ENCODE results near the gene SLC15A3.

The SLC15A3 gene

DNA sequence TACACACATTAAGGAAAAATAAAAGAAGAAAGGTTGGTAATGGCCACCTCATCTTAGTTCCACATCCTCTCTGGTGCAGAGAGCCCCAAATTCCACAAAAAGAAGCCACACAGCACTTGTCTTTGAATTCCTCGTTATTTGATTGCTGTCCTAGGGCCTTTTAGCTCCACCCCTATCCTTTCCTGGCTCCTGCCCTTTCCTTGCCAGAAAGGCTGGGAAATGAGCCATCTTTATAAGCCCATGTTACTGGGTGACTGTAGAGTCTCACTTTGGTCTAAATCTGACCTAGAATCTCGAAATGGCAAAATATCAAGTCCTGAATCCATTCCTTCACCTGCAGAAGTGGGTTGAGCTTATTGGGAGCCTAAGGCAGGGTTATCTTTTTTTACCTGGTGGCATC lies 32.0 kb downstream of the SLC15A3 start:
- TF ChIP-seq, protein P1, sequence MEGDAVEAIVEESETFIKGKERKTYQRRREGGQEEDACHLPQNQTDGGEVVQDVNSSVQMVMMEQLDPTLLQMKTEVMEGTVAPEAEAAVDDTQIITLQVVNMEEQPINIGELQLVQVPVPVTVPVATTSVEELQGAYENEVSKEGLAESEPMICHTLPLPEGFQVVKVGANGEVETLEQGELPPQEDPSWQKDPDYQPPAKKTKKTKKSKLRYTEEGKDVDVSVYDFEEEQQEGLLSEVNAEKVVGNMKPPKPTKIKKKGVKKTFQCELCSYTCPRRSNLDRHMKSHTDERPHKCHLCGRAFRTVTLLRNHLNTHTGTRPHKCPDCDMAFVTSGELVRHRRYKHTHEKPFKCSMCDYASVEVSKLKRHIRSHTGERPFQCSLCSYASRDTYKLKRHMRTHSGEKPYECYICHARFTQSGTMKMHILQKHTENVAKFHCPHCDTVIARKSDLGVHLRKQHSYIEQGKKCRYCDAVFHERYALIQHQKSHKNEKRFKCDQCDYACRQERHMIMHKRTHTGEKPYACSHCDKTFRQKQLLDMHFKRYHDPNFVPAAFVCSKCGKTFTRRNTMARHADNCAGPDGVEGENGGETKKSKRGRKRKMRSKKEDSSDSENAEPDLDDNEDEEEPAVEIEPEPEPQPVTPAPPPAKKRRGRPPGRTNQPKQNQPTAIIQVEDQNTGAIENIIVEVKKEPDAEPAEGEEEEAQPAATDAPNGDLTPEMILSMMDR (IDR thresholded peaks at IDR 0.05; ENCODE audit: extremely low read depth, insufficient read depth, missing control alignments) = no peak
- in situ Hi-C loops (cut with MboI; ENCODE audit: low pct_unique_long_range_greater_than_20kb, low sequenced_read_pairs, unreplicated experiment) = no loop called here
- no peak for DNase-seq (ENCODE audit: low spot score)

- in situ Hi-C loops (cut with MboI; ENCODE audit: low pct_unique_long_range_greater_than_20kb, low sequenced_read_pairs, unreplicated experiment) = no loop called here
- DNase-seq (ENCODE audit: low spot score) = no peak
Measured at GRCh38 chr11:60919320-60919719, 32.7 kb downstream of the SLC15A3 start.

GRCh38 chr11:60918939-60919265 lies 33.1 kb downstream of the SLC15A3 start:
- in situ Hi-C loops (cut with MboI; ENCODE audit: low pct_unique_long_range_greater_than_20kb, low sequenced_read_pairs, unreplicated experiment) = no loop called here
- TF ChIP-seq, protein P1 (IDR thresholded peaks at IDR 0.05; ENCODE audit: extremely low read depth, insufficient read depth, missing control alignments) = no peak
- no peak for DNase-seq (ENCODE audit: low spot score)

More at GRCh38 chr11:60919320-60919719, 32.7 kb downstream of the SLC15A3 start:
- TF ChIP-seq, protein P1 (IDR thresholded peaks at IDR 0.05; ENCODE audit: extremely low read depth, insufficient read depth, missing control alignments) = no peak

GRCh38 chr11:60918251-60918938 lies 33.6 kb downstream of the SLC15A3 start:
- no peak for DNase-seq (ENCODE audit: low spot score)
- in situ Hi-C loops (cut with MboI; ENCODE audit: low pct_unique_long_range_greater_than_20kb, low sequenced_read_pairs, unreplicated experiment) = no loop called here

DNA sequence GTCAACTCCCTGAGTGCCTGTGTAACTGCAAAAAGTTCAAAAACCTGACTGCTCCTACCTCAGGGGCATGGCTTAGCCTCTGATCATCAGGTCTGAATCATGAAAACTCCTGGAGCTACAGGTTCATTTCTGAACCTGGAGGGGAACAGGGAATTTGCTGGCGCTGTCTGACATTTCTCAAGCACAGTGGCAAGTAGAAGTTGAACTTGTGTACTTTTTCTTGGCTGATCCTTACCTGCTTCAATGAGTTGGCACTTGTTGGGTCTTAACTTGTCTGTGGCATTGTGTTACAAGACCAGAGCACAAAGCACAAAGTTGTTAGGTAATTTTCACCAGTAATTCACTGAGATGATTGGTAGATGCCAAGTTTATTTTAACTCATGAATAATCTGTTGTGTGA lies 34.7 kb downstream of the SLC15A3 start:
- TF ChIP-seq, protein P1 (IDR thresholded peaks at IDR 0.05; ENCODE audit: extremely low read depth, insufficient read depth, missing control alignments) = no peak
- DNase-seq (ENCODE audit: low spot score) = no peak
- in situ Hi-C loops (cut with MboI; ENCODE audit: low pct_unique_long_range_greater_than_20kb, low sequenced_read_pairs, unreplicated experiment) = no loop called here

More at GRCh38 chr11:60918251-60918938, 33.6 kb downstream of the SLC15A3 start:
- TF ChIP-seq, protein P1 (IDR thresholded peaks at IDR 0.05; ENCODE audit: extremely low read depth, insufficient read depth, missing control alignments) = no peak

GRCh38 chr11:60916669-60917206 lies 35.2 kb downstream of the SLC15A3 start:
- no peak for DNase-seq (ENCODE audit: low spot score)
- in situ Hi-C loops (cut with MboI; ENCODE audit: low pct_unique_long_range_greater_than_20kb, low sequenced_read_pairs, unreplicated experiment) = no loop called here

More at GRCh38 chr11:60916669-60917206, 35.2 kb downstream of the SLC15A3 start:
- TF ChIP-seq, protein P1 (IDR thresholded peaks at IDR 0.05; ENCODE audit: extremely low read depth, insufficient read depth, missing control alignments) = no peak

Data from GM13977 (cell line).